T-helper 2 cell treated with Interferon-gamma antibody and Interleukin-4, amounts not matched to agents 100 ng/mL and 5 ng/mL, for 36 hours (primary cell): Measurements from ENCODE around the gene PSMG1. TPM values are rescaled to one million over a fixed set of nuclear protein-coding genes. Genes with fewer than 3 reads are reported as not detected.

ENCODE experiments used
- intact Hi-C: fragments of 100-400 bp; cut with micrococcal nuclease; formaldehyde crosslinking; loops from one replicate; pipeline ENCODE4 v1.15.1; 2023
- total RNA-seq: library from RNA; stranded (reverse); gene quantifications from 2 replicates; pipeline ENCODE4 v1.2.3, GENCODE V29; 2022

PSMG1 gene
- total RNA-seq, 1 donor from 2014 or later = 88.2 TPM

DNA sequence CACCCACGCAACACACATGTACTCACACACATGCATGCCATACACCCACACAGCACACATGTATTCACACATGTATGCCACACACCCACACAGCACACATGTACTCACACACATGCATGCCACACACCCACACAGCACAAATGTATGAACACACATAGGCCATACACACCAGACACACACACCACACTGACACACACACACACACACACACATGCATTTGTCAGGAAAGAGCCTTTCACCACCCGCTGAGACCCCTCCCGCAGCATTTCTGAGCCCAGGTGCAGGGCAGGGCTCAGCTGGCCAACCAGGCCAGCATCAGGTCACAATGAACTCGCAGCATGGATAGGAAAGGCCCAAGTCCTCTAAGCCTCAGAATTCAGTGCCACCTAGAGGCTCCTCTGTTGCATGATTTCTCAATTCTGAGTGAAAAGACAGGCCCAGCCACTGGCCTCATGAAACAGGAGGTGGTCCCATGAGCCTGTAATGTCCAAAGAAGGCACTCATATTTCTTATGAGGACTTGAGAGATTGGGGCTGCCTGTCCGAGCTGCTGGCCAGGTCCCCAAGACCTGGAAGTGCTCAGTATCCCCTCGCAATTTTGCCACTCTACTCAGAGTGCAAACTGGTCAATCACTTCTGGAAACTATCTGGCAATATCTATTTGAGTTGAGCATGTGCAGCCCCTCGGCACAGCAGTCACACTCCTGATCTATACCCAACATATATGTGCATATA lies 57.3 kb downstream of the PSMG1 start:
- intact Hi-C loops = loop anchor here (1.0 to 5.0 kb wide), 2 partner anchors 319 to 392 kb away; partner anchors contain the start of gene ETS2

Other genes with a start within 250 kb of the PSMG1 start
- 30.5 and 30.7 TPM in 2 replicates for gene BRWD1, start 130.2 kb upstream of the PSMG1 start, total RNA-seq
- 364 and 370 TPM in 2 replicates for gene HMGN1, start 165.6 kb upstream of the PSMG1 start, total RNA-seq